PC-9 (cell line): ENCODE data around the gene DIAPH2. TPM values are rescaled to one million over a fixed set of nuclear protein-coding genes. Genes with fewer than 3 reads are reported as not detected.

Experiments
- BruUV-seq: library from RNA; stranded (reverse); fragments of 400-500 nt; replicated peaks from 2 replicates; lab custom pipeline; 2021; lab: Mats Ljungman, UMichigan
- CTCF ChIA-PET: fragments of 300-600 bp; sonication (Branson Sonifier 250); formaldehyde crosslinking; loops from one replicate; lab custom pipeline; 2022; ENCODE audit warnings: antibody characterized with exemption; lab: Charles Lee
- POLR2A ChIA-PET: fragments of 300-600 bp; sonication (Branson Sonifier 250); formaldehyde crosslinking; loops from one replicate; lab custom pipeline; 2022; ENCODE audit warnings: antibody characterized with exemption; ENCODE audit not compliant: unreplicated experiment; lab: Charles Lee
- DNase-seq, 2 experiments: peaks; one replicate each; pipeline versions ENCODE4 v3.0.0 to v3.0.0-alpha.2; 2015 to 2022; ENCODE audit warnings: mixed read lengths in 1 of 2
- H2AFZ ChIP-seq: fragments of 200-600 bp; sonication (generic); 2 replicates; pipeline ENCODE4 v1.8.1; 2017; ENCODE audit warnings: antibody characterized with exemption
- H3F3A ChIP-seq: fragments of 200-600 bp; sonication (generic); 2 replicates; pipeline ENCODE4 v1.8.1; 2017; ENCODE audit warnings: antibody characterized with exemption, mild to moderate bottlenecking, low read depth; ENCODE audit not compliant: insufficient read depth
- H3K27ac ChIP-seq: fragments of 200-600 bp; sonication (generic); 2 replicates; pipeline ENCODE4 v1.6.1; 2016; ENCODE audit warnings: mixed run types
- H3K27me3 ChIP-seq: fragments of 200-600 bp; sonication (generic); 2 replicates; pipeline ENCODE4 v1.6.1; 2016; ENCODE audit warnings: low read depth, mixed run types; ENCODE audit not compliant: insufficient read depth
- H3K36me3 ChIP-seq: fragments of 200-600 bp; sonication (generic); 2 replicates; pipeline ENCODE4 v1.6.1; 2016; ENCODE audit warnings: low read depth, mixed run types
- H3K4me1 ChIP-seq: fragments of 200-600 bp; sonication (generic); replicated peaks from 2 replicates; pipeline ENCODE4 v1.6.1; 2016; ENCODE audit warnings: mixed run types; ENCODE audit not compliant: insufficient read depth
- H3K4me2 ChIP-seq: fragments of 200-600 bp; sonication (generic); 2 replicates; pipeline ENCODE4 v1.6.1; 2017; ENCODE audit warnings: mixed run types
- H3K4me3 ChIP-seq: fragments of 200-600 bp; sonication (generic); 2 replicates; pipeline ENCODE4 v1.6.1; 2016; ENCODE audit warnings: mixed run types
- H3K79me2 ChIP-seq: fragments of 200-600 bp; sonication (generic); 2 replicates; pipeline ENCODE4 v1.6.1; 2017; ENCODE audit warnings: low read depth, mixed run types
- H3K9me2 ChIP-seq: fragments of 200-600 bp; sonication (generic); 2 replicates; pipeline ENCODE4 v1.8.1; 2017; ENCODE audit warnings: mild to moderate bottlenecking; ENCODE audit not compliant: insufficient read depth
- H3K9me3 ChIP-seq: fragments of 200-600 bp; sonication (generic); 2 replicates; pipeline ENCODE4 v1.8.1; 2016; ENCODE audit warnings: low read depth; ENCODE audit not compliant: insufficient read depth
- H4K20me1 ChIP-seq: fragments of 200-600 bp; sonication (generic); 2 replicates; pipeline ENCODE4 v1.8.1; 2017; ENCODE audit not compliant: insufficient read depth
- EZH2 ChIP-seq: fragments of 200-600 bp; sonication (generic); IDR thresholded peaks from 2 replicates; pipeline ENCODE4 v1.8.0; 2017; ENCODE audit warnings: antibody characterized with exemption, low read depth
- intact Hi-C: fragments of 100-400 bp; cut with micrococcal nuclease; formaldehyde crosslinking; loops from one replicate; pipeline ENCODE4 v1.10.0; 2022; ENCODE audit not compliant: unreplicated experiment
- total RNA-seq: library from RNA; stranded (reverse); gene quantifications from 2 replicates; pipeline ENCODE4 v1.2.3, GENCODE V29; 2021
- TF ChIP-seq, protein P1 (sequence below): fragments of 200-600 bp; sonication (generic); conservative IDR thresholded peaks from 2 replicates; pipeline ENCODE4 v1.6.1; 2017; ENCODE audit warnings: mixed run types, antibody characterized with exemption, mild to moderate bottlenecking, moderate library complexity

The DIAPH2 gene
- total RNA-seq, 1 experiment from 2014 or later: 12.0 TPM

GRCh38 chrX:97517763-97518162, 833.1 kb downstream of the DIAPH2 start:
- Histone ChIP-seq H3K9me3 (no peaks in the 10 kb centered on the region), H3K27me3 (no peaks in the 10 kb centered on the region), H4K20me1 (no peaks in the 10 kb centered on the region), H3K27ac (no peak overlapping the region), H3K9me2 (no peaks in the 10 kb centered on the region), H3K4me3 (no peak overlapping the region), H3K4me1 (no peaks in the 10 kb centered on the region), H3K79me2 (no peaks in the 10 kb centered on the region), H2AFZ (no peak overlapping the region), H3F3A (no peaks in the 10 kb centered on the region), H3K36me3 (no peaks in the 10 kb centered on the region), H3K4me2 (no peak overlapping the region)
- POLR2A ChIA-PET: no interaction called here
- intact Hi-C loops: no loop called here
- DNase-seq: no peak
- CTCF ChIA-PET: no interaction called here
- no TSS peak for BruUV-seq
- TF ChIP-seq, protein P1, sequence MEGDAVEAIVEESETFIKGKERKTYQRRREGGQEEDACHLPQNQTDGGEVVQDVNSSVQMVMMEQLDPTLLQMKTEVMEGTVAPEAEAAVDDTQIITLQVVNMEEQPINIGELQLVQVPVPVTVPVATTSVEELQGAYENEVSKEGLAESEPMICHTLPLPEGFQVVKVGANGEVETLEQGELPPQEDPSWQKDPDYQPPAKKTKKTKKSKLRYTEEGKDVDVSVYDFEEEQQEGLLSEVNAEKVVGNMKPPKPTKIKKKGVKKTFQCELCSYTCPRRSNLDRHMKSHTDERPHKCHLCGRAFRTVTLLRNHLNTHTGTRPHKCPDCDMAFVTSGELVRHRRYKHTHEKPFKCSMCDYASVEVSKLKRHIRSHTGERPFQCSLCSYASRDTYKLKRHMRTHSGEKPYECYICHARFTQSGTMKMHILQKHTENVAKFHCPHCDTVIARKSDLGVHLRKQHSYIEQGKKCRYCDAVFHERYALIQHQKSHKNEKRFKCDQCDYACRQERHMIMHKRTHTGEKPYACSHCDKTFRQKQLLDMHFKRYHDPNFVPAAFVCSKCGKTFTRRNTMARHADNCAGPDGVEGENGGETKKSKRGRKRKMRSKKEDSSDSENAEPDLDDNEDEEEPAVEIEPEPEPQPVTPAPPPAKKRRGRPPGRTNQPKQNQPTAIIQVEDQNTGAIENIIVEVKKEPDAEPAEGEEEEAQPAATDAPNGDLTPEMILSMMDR: no peak
- no peak for TF ChIP-seq EZH2

GRCh38 chrX:97522307-97522706, 837.7 kb downstream of the DIAPH2 start:
- Histone ChIP-seq H3K4me2 (no peak overlapping the region), H4K20me1 (no peaks in the 10 kb centered on the region), H3F3A (no peaks in the 10 kb centered on the region), H3K9me3 (no peaks in the 10 kb centered on the region), H3K4me3 (no peak overlapping the region), H3K9me2 (no peaks in the 10 kb centered on the region), H2AFZ (no peak overlapping the region), H3K27ac (no peak overlapping the region), H3K79me2 (no peaks in the 10 kb centered on the region), H3K36me3 (no peaks in the 10 kb centered on the region), H3K27me3 (no peaks in the 10 kb centered on the region), H3K4me1 (no peaks in the 10 kb centered on the region)
- no peak for DNase-seq
- TF ChIP-seq, protein P1: no peak
- TF ChIP-seq EZH2: no peak
- BruUV-seq: no TSS peak
- intact Hi-C loops: no loop called here
- ChIA-PET CTCF (no interaction called here), POLR2A (no interaction called here)

- H4K20me1 ChIP-seq: no peaks in the 10 kb centered on the region
- no peaks in the 10 kb centered on the region for H3K4me1 ChIP-seq
- intact Hi-C loops: no loop called here
- BruUV-seq: no TSS peak
- H3K27ac ChIP-seq: no peak overlapping the region
- no peaks in the 10 kb centered on the region for H3K79me2 ChIP-seq
- H3K36me3 ChIP-seq: no peaks in the 10 kb centered on the region
- H3K4me2 ChIP-seq: no peak overlapping the region
- no peaks in the 10 kb centered on the region for H3K9me3 ChIP-seq
- H3K4me3 ChIP-seq: no peak overlapping the region
- no peaks in the 10 kb centered on the region for H3F3A ChIP-seq
- H3K27me3 ChIP-seq: no peaks in the 10 kb centered on the region
- H2AFZ ChIP-seq: no peak overlapping the region
- TF ChIP-seq, protein P1: no peak
- TF ChIP-seq EZH2: no peak
- no peaks in the 10 kb centered on the region for H3K9me2 ChIP-seq
- POLR2A ChIA-PET: no interaction called here
- CTCF ChIA-PET: no interaction called here
- no peak for DNase-seq
Observed at GRCh38 chrX:97524340-97524739, 839.7 kb downstream of the DIAPH2 start.
